Measurements from ENCODE around the gene SLC44A4. TPM values are rescaled to one million over a fixed set of nuclear protein-coding genes. Genes with fewer than 3 reads are reported as not detected.
A peak's percentile ranks its signal among the peaks of the same experiment; 100 is the strongest.

Gene SLC44A4
- total and polyA plus RNA-seq, 8 donors, result 9.6 to 78.8 (median 21.1) TPM

DNA sequence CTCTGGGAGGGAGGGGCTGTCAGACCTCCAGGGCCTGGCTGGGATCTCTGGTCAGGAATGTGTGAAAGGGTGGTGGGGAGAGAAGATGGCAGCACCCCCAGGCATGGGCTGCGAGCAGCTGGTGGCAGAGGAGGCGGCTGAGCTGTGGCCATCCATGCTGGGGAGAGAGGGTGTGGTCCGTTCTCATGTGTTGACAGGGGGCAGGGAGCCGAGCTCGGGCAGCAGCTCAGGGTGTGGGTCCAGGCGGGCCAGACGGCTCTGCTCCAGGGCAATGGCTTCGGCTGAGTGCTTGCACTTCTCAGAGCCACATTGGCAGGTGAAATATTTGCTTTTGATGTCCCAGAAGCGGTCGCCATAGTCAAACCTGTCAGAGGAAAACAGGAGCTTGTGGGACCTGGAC is 1.1 kb upstream of the SLC44A4 start:
- H3K36me3 ChIP-seq, result peaks cover 0 to 56% of the 10 kb centered on the region in 2 donors

DNA sequence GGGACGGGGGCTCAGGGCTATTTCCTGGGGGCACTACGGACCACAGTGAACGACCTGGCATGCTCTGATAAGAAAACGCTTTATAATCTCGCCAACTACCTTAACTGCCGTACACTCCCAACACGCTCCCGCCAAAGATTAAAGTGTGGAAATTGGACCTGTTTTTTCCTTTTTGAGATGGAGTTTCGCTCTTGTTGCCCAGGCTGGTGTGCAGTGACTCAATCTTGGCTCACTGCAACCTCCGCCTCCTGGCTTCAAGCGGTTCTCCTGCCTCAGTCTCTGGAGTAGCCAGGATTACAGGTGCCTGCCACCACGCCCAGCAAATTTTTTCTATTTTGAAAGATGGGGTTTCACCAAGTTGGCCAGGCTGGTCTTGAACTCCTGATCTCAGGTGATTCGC is 346 bp upstream of the SLC44A4 start:
- no peaks in the 10 kb centered on the region for H3K9me3 ChIP-seq
- H3K36me3 ChIP-seq, result peaks cover 0 to 48% of the 10 kb centered on the region in 2 donors
- DNase-seq (no peak), ATAC-seq (no peak)
- H3K4me3 ChIP-seq, result no peak overlapping the region
- TF ChIP-seq, protein P1, sequence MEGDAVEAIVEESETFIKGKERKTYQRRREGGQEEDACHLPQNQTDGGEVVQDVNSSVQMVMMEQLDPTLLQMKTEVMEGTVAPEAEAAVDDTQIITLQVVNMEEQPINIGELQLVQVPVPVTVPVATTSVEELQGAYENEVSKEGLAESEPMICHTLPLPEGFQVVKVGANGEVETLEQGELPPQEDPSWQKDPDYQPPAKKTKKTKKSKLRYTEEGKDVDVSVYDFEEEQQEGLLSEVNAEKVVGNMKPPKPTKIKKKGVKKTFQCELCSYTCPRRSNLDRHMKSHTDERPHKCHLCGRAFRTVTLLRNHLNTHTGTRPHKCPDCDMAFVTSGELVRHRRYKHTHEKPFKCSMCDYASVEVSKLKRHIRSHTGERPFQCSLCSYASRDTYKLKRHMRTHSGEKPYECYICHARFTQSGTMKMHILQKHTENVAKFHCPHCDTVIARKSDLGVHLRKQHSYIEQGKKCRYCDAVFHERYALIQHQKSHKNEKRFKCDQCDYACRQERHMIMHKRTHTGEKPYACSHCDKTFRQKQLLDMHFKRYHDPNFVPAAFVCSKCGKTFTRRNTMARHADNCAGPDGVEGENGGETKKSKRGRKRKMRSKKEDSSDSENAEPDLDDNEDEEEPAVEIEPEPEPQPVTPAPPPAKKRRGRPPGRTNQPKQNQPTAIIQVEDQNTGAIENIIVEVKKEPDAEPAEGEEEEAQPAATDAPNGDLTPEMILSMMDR (IDR thresholded peaks at IDR 0.05), result no peak
- H3K27me3 ChIP-seq, result no peaks in the 10 kb centered on the region
- H3K27ac ChIP-seq, result peak overlapping the region; percentile 13 to 28
- intact Hi-C loops (cut with DNase I), result no loop called here
- H3K4me1 ChIP-seq, result no peaks in the 10 kb centered on the region

More for the DNA sequence above, 1.1 kb upstream of the SLC44A4 start:
- Histone ChIP-seq H3K27me3 (no peaks in the 10 kb centered on the region), H3K4me3 (no peak overlapping the region), H3K9me3 (no peaks in the 10 kb centered on the region), H3K4me1 (no peaks in the 10 kb centered on the region), H3K27ac (no peak overlapping the region)
- ATAC-seq, result no peak
- TF ChIP-seq, protein P1 (IDR thresholded peaks at IDR 0.05), result no peak
- DNase-seq, result peak in 1 of 4 donors; percentile 54
- intact Hi-C loops (cut with DNase I), result no loop called here

DNA sequence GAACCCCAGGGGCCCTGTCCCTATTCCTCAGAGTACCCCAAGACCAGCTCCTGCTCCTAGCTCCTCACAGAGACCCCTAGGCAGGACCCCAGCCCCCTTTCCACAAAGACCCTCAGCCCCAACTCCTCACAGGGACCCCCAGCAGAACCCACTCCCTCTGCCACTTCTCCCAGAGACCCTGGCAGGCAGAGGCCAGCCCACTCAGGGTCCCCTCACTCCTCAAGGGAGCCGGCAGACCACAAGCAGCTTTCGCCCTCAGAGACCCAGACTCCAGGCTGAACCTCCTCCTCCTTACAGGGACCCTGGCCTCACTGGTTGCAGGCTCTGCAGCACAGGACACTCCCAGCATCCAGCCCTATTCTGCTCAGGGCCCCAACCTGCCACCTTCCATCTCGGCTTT is 575 bp downstream of the SLC44A4 start:
- H3K9me3 ChIP-seq, result no peaks in the 10 kb centered on the region
- H3K36me3 ChIP-seq, result peaks cover 0 to 39% of the 10 kb centered on the region in 2 donors
- peak overlapping the region; percentile 19 to 32 for H3K4me3 ChIP-seq
- TF ChIP-seq, protein P1 (IDR thresholded peaks at IDR 0.05), result no peak
- DNase-seq (no peak), ATAC-seq (peak; percentile 43)
- peak overlapping the region in 1 of 2 donors; percentile 35 for H3K27ac ChIP-seq
- intact Hi-C loops (cut with DNase I), result no loop called here
- no peaks in the 10 kb centered on the region for H3K27me3 ChIP-seq
- H3K4me1 ChIP-seq, result no peaks in the 10 kb centered on the region

DNA sequence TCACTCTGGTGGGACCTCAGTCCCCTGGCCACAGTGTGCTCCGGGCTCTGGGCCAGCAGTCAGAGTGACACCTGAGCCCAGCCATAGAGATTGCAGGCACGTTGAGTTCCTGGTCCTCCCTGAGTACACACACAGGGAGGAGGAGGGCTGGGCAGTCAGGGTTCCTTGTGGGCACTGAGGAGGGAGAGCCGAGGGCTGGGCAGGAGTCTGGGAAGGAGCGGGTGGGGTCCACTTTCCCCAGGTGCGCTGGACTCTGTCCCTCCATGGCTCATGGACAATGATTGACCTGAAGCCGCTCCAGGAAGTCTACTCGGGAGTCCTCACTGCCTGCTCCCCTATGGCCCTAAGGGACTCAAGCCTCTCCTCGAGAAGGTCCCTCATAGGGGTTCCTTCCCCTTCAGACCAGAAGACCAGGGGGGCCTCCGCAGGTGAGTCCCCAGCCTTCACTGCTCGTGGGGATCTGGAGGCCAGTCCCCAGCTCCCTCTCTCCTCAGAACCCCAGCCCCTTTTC is 1.1 kb downstream of the SLC44A4 start:
- ATAC-seq, result peak; percentile 93
- peak overlapping the region; percentile 19 to 32 for H3K4me3 ChIP-seq
- peaks cover 0 to 34% of the 10 kb centered on the region in 2 donors for H3K36me3 ChIP-seq
- no peaks in the 10 kb centered on the region for H3K4me1 ChIP-seq
- peak in 3 of 4 donors; percentile 15 to 78 (median 77) for DNase-seq
- peak overlapping the region in 1 of 2 donors; percentile 35 for H3K27ac ChIP-seq
- TF ChIP-seq, protein P1 (IDR thresholded peaks at IDR 0.05), result no peak
- H3K9me3 ChIP-seq, result no peaks in the 10 kb centered on the region
- no peaks in the 10 kb centered on the region for H3K27me3 ChIP-seq
- intact Hi-C loops (cut with DNase I), result no loop called here

DNA sequence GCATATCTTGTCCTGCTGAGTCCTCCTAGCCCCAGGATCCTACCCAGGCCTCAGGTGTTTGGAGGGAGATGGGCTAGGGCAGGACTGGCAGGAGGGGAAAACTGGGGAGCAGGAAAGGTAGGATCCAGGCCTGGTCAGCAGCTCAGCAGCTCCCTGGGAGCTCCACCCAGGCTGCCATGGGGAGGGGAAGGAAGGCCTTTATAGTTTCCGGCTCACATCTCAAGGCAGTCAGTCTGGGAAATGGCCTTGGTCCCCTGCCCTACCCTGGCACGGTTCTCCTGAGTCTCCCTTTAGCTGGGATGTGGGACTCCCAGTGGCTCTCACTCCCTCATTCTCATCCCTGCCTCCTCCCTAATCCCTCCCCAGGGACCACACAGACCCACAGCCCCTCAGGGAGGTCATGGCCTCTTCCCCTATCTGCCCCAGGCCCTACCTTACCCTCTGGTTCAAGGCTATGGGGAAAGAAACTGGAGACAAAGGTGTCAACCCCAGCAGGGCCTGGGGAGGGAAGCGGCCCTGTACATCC is 1.6 kb downstream of the SLC44A4 start:
- Histone ChIP-seq H3K9me3 (no peaks in the 10 kb centered on the region), H3K4me3 (no peak overlapping the region), H3K27ac (no peak overlapping the region), H3K36me3 (peaks cover 0 to 29% of the 10 kb centered on the region in 2 donors), H3K27me3 (no peaks in the 10 kb centered on the region), H3K4me1 (no peaks in the 10 kb centered on the region)
- intact Hi-C loops (cut with DNase I), result no loop called here
- TF ChIP-seq, protein P1 (IDR thresholded peaks at IDR 0.05), result no peak
- ATAC-seq (no peak), DNase-seq (no peak)
